ENCODE data around the gene AATK.

GRCh38 chr17:81138083-81138482, 27.9 kb downstream of the AATK start:
- TF ChIP-seq CTCF (IDR thresholded peaks at IDR 0.05) (no peak), SMC3 (IDR thresholded peaks at IDR 0.05) (no peak), CBX8 (IDR thresholded peaks at IDR 0.05) (no peak), REST (IDR thresholded peaks at IDR 0.05) (no peak), RCOR1 (IDR thresholded peaks at IDR 0.05; ENCODE audit: low read depth, low read length) (no peak), POLR2A (IDR thresholded peaks at IDR 0.05; ENCODE audit: low read length) (no peak), MAX (IDR thresholded peaks at IDR 0.05) (no peak), SREBF2 (IDR thresholded peaks at IDR 0.05) (no peak)

All from A549 (cell line).